ENCODE measurements around the gene ANKRD35. TPM values are rescaled to one million over a fixed set of nuclear protein-coding genes. Genes with fewer than 3 reads are reported as not detected.

The ANKRD35 gene
- total and polyA plus RNA-seq, 8 donors, result 1.4 to 4.8 (median 4.0) TPM

GRCh38 chr1:145906954-145907753 lies 21.5 kb upstream of the ANKRD35 start:
- Histone ChIP-seq H3K27ac (peak overlapping the region in 1 of 2 donors; percentile 37), H3K27me3 (no peaks in the 10 kb centered on the region), H3K4me1 (peaks cover 0 to 6% of the 10 kb centered on the region in 2 donors), H3K4me3 (no peak overlapping the region), H3K36me3 (peaks cover 0 to 27% of the 10 kb centered on the region in 2 donors), H3K9me3 (no peaks in the 10 kb centered on the region)
- intact Hi-C loops (cut with DNase I), result no loop called here
- no peak for TF ChIP-seq CTCF (IDR thresholded peaks at IDR 0.05)
- no peak for DNase-seq
- no peak for ATAC-seq

GRCh38 chr1:145901312-145902021 lies 15.8 kb upstream of the ANKRD35 start:
- Histone ChIP-seq H3K27me3 (no peaks in the 10 kb centered on the region), H3K4me1 (no peaks in the 10 kb centered on the region), H3K4me3 (no peak overlapping the region), H3K27ac (no peak overlapping the region), H3K9me3 (no peaks in the 10 kb centered on the region), H3K36me3 (peaks cover 0 to 10% of the 10 kb centered on the region in 2 donors)
- no peak for TF ChIP-seq CTCF (IDR thresholded peaks at IDR 0.05)
- intact Hi-C loops (cut with DNase I), result no loop called here
- DNase-seq (no peak), ATAC-seq (no peak)

DNA sequence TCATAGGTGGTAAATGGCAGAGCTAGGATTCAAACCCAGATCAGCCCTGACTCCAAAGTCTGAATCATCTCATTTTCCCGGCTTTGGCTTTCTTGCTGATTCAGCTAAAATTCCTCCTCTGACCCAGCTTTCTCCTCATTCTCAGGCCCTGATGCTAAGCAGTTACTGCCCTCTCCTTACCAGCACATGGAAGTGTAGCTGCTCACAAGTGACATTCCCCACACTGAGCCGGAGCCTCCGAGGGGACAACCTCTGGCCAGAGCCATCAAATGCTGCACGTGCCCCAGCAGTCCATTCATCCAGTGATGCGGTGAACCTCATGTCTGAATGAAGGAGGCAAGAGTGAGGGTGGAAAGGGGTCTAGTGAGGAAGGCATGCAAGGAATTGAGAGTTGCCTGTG lies 13.1 kb upstream of the ANKRD35 start:
- TF ChIP-seq CTCF (IDR thresholded peaks at IDR 0.05), result no peak
- no peak overlapping the region for H3K4me3 ChIP-seq
- intact Hi-C loops (cut with DNase I), result no loop called here
- no peaks in the 10 kb centered on the region for H3K9me3 ChIP-seq
- ATAC-seq (no peak), DNase-seq (no peak)
- H3K36me3 ChIP-seq, result no peaks in the 10 kb centered on the region
- H3K4me1 ChIP-seq, result no peaks in the 10 kb centered on the region
- no peak overlapping the region for H3K27ac ChIP-seq
- no peaks in the 10 kb centered on the region for H3K27me3 ChIP-seq

GRCh38 chr1:145897969-145898368 lies 12.3 kb upstream of the ANKRD35 start:
- Histone ChIP-seq H3K4me3 (no peak overlapping the region), H3K4me1 (peaks cover under 1 to 6% of the 10 kb centered on the region in 2 donors), H3K27ac (no peak overlapping the region), H3K27me3 (no peaks in the 10 kb centered on the region), H3K9me3 (no peaks in the 10 kb centered on the region), H3K36me3 (no peaks in the 10 kb centered on the region)
- ATAC-seq, result no peak
- intact Hi-C loops (cut with DNase I), result no loop called here
- TF ChIP-seq CTCF (IDR thresholded peaks at IDR 0.05), result no peak
- no peak for DNase-seq

DNA sequence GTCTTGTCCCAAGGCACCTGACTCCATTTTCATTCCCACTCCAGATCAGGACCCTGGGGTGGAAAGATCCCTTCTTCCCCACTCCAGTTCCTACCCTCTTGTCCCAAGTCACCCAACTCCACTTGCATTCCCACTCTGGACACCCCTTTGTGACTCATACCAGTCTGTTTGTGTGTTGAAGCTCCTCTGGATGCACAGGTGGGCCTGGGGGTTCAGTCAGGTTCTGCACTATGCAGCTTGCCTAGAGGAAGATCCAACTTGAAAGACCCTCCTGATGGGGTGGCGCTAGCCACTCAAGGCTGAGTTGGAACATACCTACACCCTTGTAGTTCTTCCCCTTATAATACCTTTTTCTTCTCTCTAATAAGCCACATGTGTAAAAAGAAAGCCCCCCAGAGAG lies 9.8 kb upstream of the ANKRD35 start:
- intact Hi-C loops (cut with DNase I), result no loop called here
- TF ChIP-seq CTCF (IDR thresholded peaks at IDR 0.05), result no peak
- H3K4me1 ChIP-seq, result peaks cover 24 to 31% of the 10 kb centered on the region in 2 donors
- no peak for ATAC-seq
- H3K27me3 ChIP-seq, result no peaks in the 10 kb centered on the region
- no peak for DNase-seq
- no peak overlapping the region for H3K4me3 ChIP-seq
- no peak overlapping the region for H3K27ac ChIP-seq
- no peaks in the 10 kb centered on the region for H3K36me3 ChIP-seq
- no peaks in the 10 kb centered on the region for H3K9me3 ChIP-seq

Data from left lung (tissue), 10 donors.